ENCODE results near the gene SPI1.

The SPI1 gene

GRCh38 chr11:47387944-47388696 is 9.8 kb upstream of the SPI1 start:
- DNase-seq (ENCODE audit: low spot score) = no peak
- in situ Hi-C loops (cut with MboI; ENCODE audit: low pct_unique_long_range_greater_than_20kb, low sequenced_read_pairs, unreplicated experiment) = no loop called here
- TF ChIP-seq CTCF (IDR thresholded peaks at IDR 0.05; ENCODE audit: extremely low read depth, insufficient read depth, missing control alignments) = no peak

- in situ Hi-C loops (cut with MboI; ENCODE audit: low pct_unique_long_range_greater_than_20kb, low sequenced_read_pairs, unreplicated experiment) = no loop called here
- DNase-seq (ENCODE audit: low spot score) = no peak
Measured at GRCh38 chr11:47384498-47384897, 6.2 kb upstream of the SPI1 start.

GRCh38 chr11:47383071-47383470 is 4.7 kb upstream of the SPI1 start:
- in situ Hi-C loops (cut with MboI; ENCODE audit: low pct_unique_long_range_greater_than_20kb, low sequenced_read_pairs, unreplicated experiment) = no loop called here
- DNase-seq (ENCODE audit: low spot score) = no peak
- no peak for TF ChIP-seq CTCF (IDR thresholded peaks at IDR 0.05; ENCODE audit: extremely low read depth, insufficient read depth, missing control alignments)

More at GRCh38 chr11:47384498-47384897, 6.2 kb upstream of the SPI1 start:
- no peak for TF ChIP-seq CTCF (IDR thresholded peaks at IDR 0.05; ENCODE audit: extremely low read depth, insufficient read depth, missing control alignments)

GRCh38 chr11:47380078-47380477 is 1.7 kb upstream of the SPI1 start:
- DNase-seq (ENCODE audit: low spot score) = no peak
- in situ Hi-C loops (cut with MboI; ENCODE audit: low pct_unique_long_range_greater_than_20kb, low sequenced_read_pairs, unreplicated experiment) = no loop called here
- no peak for TF ChIP-seq CTCF (IDR thresholded peaks at IDR 0.05; ENCODE audit: extremely low read depth, insufficient read depth, missing control alignments)

- in situ Hi-C loops (cut with MboI; ENCODE audit: low pct_unique_long_range_greater_than_20kb, low sequenced_read_pairs, unreplicated experiment) = no loop called here
- no peak for TF ChIP-seq CTCF (IDR thresholded peaks at IDR 0.05; ENCODE audit: extremely low read depth, insufficient read depth, missing control alignments)
- no peak for DNase-seq (ENCODE audit: low spot score)
Measured at GRCh38 chr11:47379317-47379716, 970 bp upstream of the SPI1 start.

- DNase-seq (ENCODE audit: low spot score) = no peak
- in situ Hi-C loops (cut with MboI; ENCODE audit: low pct_unique_long_range_greater_than_20kb, low sequenced_read_pairs, unreplicated experiment) = no loop called here
- no peak for TF ChIP-seq CTCF (IDR thresholded peaks at IDR 0.05; ENCODE audit: extremely low read depth, insufficient read depth, missing control alignments)
Measured at GRCh38 chr11:47378836-47379170, 456 bp upstream of the SPI1 start.

Measured in GM13977 (cell line).